Endometrium (tissue), 2 donors: ENCODE results near the gene LMO1.

Experiments
- FAIRE-seq: peaks from 2 replicates; lab custom pipeline; 2012; peaks lifted over from hg19 to GRCh38; lab: Jason Lieb, UNC
- donor health status: control.
- donor health status: control.

LMO1 gene

DNA sequence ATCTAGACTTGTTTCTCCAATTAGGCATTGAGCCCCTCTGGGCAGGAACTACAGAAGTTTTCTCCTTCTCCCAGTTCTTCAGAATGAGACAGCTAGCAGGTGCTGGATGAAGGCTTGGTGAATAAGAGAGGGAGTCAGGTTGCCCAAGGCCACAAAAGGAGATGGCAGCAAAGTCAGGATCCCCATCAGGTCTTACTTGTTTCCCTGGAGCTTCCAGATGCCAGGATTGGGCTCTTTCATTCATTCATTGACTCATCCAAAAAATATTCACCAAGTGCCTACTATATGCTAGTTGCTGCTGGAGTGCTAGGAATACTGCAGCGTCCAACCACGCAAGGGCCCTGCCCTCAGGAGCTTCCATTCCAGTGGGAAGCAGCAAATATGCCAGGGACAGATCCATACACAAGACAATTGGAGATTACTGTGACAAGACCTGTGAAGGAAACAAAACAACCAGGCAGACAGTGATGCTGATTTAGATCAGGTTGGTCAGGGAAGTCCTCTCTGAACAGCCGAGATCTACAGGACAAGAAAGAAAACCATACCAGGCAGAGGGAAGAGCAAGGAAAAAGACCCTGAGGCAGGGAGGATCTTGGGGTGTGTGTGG, 24.6 kb upstream of the LMO1 start:
- FAIRE-seq: no peak

GRCh38 chr11:8287703-8288102, 24.0 kb upstream of the LMO1 start:
- FAIRE-seq: no peak

GRCh38 chr11:8287297-8287696, 23.6 kb upstream of the LMO1 start:
- no peak for FAIRE-seq

DNA sequence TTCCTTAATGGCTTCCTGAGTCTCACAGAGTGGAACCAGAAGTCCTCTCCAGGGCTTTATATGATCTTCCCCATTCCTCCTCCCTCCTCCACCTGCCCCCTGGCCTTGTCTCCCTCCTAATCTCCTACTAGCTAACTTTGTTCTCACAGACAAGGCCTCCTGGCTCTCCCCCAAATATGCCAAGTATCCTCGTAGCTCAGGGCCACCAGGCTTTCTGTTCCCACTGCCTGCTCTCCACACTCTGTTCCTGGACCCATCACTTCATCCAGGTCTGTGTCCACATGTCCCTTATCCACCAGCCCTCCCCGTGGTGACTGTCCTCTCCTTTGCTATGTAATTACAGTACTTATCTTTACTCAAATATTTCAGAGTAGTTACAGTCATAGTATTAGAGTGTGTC, 23.2 kb upstream of the LMO1 start:
- no peak for FAIRE-seq

DNA sequence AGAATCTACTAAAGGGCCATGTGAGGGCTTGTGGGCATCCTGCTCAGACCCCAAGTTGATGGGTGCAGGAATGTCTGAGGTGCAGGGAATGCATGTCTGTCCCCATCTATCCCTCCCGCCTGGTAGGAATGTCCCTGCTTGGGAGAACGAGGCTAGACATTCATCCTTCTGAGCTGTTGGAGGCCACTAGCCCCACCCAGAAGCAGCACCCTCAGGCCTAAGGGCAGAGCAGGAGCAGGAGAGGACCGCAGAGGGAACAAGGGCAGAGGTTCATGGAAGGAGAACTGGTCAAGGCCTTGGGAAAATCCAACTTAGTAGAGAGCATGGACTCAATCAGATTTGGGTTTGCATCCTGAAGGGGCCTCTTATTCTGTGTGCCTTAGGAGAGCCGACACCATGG, 22.1 kb upstream of the LMO1 start:
- FAIRE-seq: no peak

DNA sequence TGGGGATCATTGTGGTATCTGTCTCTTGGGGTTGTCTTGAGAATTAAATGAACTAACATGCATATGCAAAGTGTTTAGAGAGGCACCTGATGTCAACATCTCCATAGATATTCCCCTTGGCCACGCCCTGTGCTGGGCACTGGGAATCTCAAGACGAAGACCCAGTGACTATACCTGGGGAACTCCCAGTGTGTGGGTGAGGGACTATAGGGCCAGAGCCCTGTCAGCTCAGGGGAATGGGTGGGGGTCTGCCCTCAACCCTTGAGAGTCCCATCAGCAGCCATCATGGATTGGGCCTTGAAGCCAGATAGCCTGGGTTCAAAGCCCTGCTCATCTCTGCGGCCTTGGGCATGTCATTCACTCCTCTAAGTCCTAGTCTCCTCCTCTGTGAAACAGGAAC, 21.6 kb upstream of the LMO1 start:
- FAIRE-seq: no peak

DNA sequence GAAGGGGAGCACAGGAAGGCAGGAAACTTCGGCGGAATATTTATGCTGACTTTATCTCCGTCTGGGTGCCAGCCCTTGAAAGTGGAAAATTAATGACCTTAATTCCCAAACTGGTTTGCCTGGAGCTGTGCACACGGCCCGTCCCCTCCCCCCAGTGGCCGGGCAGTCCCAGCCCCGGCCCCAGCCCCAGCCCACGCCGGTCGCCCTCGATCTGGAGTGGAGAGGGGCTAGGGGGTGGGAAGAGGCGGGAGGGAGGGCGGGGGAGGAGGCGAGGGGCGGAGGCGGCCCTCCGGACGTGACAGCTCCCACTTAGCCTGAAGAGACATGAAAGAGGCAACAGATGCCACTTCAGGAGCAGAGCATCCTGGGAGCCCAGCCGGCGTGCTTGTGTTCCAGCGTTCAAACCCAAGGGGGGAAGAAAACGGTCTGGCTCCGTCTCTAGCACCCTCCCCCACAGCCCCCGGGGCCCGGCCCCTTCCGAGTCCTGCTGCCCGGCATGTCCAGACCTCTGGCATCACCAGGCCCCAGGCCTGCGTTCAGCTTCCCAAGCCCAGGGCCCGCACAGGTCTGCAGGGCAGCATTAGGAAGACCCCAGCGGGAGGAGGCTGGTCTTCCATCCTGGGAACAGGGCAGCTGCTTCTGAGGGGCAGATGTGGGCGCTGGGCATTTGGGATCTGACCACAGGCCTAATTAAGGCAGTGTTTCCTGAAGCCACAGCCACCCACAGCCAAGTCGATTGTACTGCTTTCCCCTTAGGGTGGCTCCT, 20.0 kb upstream of the LMO1 start:
- FAIRE-seq: no peak

DNA sequence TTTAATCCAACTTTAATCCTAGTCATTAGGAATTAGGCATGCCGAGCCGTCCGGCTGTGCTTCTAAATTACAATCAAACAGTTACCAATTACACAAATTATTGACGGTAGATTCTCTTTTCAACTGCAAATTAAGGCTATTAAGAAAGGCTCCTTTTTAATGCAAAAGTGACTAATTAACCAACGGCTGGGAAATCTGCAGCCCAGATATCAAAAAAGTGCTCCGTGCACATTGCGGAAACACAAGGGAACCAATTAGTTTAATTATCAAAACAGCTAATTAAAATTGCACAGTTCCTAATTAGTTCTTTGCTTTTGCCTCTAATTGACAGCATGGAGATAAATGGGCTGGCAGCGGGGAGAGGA, 19.4 kb upstream of the LMO1 start:
- FAIRE-seq: no peak

DNA sequence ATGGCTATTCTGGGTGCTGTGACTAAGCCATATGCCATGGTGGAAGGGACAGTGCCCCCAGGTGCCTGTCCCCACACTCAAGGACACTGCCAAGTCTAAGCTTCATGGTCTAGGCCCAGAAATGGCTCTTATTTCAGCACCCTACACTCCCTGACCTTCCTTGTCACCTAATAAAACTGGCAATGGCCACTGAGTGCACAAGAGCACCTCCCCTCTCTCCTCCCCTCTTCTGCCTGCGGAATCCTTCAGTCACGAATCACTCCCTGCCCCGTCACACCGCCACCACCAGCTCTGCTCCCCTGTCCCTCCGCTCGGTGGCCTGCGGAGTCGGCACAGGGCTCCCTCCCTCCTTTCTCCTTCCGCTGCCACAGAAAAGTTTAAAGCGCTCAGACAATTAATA, 19.0 kb upstream of the LMO1 start:
- FAIRE-seq: no peak

DNA sequence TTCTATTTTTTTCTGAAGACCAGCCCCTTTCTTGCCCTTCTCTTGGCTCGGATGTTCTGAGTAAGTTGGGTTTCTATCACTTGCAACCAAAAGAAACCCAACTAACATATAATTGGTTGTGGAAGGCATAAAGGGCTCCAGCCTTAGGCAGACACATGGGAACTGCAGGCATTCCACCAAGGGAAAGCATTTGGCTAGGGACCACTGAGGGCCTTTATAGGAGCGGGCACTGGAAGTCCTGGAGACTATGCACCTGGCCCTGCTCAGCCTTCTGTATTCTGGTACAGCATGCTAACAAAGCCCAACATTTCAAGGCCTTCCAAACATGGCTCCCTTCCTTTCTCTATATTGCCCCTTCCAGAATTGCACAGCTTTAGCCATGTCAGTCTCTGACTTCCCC, 17.6 kb upstream of the LMO1 start:
- no peak for FAIRE-seq

DNA sequence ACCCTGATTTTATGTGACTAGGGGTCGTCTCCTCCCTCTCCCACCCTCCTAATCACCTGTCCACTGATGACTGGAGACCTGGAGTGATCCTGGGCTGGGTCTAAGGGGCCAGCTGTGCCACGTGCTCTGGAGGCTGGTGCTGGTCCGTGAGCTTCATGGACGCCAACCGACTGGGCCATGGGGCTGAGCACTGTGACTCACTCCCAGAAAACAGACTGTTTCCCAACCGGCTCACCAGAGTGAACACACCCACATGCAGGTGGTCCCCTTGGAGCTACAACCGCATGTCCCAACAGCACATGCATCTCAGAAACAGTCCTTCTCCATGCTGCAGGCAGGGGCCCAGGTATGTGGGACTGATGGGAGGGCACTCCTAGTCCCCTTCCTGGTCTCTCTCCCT, 14.0 kb upstream of the LMO1 start:
- FAIRE-seq: no peak

GRCh38 chr11:8276528-8276927, 12.8 kb upstream of the LMO1 start:
- FAIRE-seq: no peak

DNA sequence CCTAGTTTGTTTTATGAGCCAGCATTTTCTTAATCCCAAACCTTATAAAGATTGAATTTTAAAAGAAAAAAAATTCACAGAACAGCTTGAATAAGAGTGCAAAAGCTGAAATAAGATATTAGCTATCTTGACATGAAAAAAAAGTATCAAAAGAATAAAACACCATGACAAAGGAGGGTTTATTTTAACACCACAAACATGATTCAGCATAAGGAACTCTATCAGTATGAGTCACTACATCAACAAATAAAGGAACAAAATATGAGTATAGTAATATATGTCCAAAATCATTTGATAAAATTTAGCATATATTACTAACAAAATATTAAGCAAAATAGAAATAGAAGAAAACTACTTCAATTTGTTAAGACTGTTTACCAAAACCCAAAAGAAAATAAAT, 9.6 kb upstream of the LMO1 start:
- no peak for FAIRE-seq

GRCh38 chr11:8271106-8271886, 7.6 kb upstream of the LMO1 start:
- peak; percentile 89 for FAIRE-seq

DNA sequence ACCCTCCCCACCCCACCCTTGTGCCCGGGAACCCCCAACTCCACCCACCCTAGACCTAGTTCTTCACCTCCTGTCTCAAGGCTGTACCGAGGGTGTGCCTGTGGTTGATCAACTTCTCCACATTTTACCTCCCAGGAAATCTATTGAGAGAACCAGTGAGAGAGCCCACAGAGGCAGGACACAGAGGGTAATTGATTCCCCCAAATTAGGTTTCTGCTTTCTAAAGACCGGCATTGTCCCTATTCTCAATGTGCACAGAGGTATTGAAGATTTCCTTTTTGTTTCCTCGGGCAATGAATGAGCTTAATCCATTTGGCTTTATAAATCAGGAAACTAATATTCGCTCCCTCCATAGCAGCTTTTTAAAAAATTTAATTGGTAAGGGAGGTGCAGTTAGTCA, 6.0 kb upstream of the LMO1 start:
- FAIRE-seq: no peak

- FAIRE-seq: no peak
These were observed 5.1 kb upstream of the LMO1 start for GRCh38 chr11:8268530-8269400.

DNA sequence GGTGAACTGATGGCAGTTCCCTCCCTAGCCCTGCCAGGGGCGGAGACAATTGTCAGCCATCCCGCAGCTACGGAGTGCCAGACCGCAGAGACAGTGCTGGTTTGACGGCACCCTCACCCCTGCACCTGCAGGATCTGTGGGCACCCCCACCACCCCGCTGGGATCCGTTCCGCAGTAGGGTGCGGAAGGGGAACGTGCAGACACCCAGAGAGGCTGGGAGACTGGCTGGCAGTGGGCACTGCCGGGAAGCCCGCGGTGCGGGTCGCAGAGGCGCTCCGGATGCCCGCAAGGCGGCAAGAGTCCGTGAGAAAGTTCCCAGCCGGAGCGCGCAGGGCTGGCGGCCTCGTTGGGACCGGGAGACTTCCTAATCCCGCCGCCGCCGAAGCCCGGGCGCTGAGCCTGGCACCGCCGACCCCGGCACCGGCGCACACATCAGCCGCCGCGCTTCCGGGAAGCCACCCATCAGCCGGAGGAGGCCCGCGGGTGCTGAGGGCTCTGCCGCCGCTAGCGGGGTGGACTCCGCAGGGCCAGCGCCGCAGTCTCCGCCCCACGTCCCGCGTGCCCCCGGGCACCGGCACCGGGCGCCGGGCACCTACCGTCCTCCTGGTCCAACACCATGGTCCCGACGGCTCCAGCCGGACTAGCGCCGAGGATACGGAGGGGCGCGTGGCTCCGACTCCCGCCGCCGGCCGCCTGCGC, 4.3 kb upstream of the LMO1 start:
- FAIRE-seq: no peak

- FAIRE-seq: no peak
These were observed 3.6 kb upstream of the LMO1 start for GRCh38 chr11:8267280-8267679.

DNA sequence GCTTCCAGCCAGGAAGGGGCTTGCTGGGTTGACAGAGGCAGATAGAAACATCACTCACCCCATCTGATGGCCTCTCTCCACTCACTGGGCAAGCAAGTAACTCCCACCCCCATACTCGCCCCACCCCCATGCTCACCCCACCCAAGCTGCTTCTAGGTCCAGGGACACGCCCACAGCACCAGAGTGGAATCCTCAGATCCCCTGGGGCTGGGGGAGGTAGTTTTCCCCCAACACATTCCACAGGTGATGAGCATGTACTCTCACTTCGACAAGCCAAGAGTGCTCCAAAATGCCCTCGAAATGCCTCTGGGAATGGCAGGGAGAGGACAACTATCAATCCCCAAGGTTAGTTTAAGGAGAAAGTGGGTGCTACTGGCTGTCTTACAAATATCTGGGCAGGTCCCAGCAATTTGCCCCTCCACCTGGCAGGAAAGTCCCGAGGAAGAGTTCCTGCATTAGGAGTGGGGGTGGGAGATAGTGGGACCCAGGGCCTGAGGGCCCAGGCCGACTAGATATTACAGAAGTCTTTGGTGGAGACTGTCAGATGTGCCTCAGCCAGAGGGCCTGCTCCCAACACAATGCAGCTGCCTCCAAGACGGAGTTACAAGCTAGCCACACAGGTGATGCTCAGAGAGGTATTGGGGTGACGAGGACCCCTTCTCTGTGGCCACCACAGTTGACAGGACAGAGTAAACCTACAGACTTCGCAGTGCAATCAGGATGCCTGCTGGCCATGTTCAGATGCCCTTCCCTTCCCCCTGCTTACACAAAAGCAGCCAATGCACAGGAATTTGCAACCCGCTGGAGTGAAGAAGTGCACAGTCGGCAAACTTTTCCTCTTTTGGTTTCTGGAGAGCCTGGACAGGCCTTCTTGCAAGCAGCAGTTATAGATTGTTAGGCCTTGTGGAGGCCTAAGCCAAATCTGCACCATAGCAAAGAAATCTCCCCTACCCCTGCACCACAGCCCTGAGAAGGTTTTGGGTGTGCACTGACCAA, 2.9 kb upstream of the LMO1 start:
- FAIRE-seq: no peak

DNA sequence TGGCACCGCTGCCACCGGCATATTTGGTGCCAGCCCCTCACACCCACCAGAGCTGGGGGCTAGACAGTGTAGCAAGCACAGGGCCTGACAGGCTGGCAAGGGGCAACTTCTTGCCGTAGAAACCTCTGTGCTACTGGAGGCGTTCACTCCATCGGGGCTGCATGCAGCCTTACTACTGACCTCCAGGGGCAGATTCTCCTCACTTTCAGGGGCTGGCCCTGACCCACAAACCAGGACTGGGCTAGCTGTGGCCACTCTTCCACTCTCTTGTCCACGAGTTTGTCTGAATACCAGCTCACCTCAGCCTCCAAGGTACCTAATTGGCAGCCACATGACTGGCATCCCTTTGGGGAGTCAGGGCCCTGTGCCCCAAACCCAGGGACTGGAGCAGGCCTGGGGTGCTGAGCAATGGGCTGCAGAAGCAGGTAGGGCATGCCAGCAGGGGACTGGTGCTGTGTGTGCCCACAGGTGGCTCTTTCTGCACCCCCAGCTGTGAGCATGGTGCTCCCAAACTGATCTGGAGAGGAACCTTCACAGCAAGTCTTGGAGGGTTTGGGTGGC, 2.1 kb upstream of the LMO1 start:
- FAIRE-seq: no peak
